ENCODE measurements around the gene ELL2. TPM values are rescaled to one million over a fixed set of nuclear protein-coding genes. Genes with fewer than 3 reads are reported as not detected.
"Not testable (repeated sequence)": the region's sequence is repeated elsewhere in the genome, so short reads cannot be mapped to it uniquely, and the experiment has no call there.

Gene ELL2
- total and polyA plus RNA-seq, 4 donors: 12.3 to 79.6 (median 49.0) TPM

DNA sequence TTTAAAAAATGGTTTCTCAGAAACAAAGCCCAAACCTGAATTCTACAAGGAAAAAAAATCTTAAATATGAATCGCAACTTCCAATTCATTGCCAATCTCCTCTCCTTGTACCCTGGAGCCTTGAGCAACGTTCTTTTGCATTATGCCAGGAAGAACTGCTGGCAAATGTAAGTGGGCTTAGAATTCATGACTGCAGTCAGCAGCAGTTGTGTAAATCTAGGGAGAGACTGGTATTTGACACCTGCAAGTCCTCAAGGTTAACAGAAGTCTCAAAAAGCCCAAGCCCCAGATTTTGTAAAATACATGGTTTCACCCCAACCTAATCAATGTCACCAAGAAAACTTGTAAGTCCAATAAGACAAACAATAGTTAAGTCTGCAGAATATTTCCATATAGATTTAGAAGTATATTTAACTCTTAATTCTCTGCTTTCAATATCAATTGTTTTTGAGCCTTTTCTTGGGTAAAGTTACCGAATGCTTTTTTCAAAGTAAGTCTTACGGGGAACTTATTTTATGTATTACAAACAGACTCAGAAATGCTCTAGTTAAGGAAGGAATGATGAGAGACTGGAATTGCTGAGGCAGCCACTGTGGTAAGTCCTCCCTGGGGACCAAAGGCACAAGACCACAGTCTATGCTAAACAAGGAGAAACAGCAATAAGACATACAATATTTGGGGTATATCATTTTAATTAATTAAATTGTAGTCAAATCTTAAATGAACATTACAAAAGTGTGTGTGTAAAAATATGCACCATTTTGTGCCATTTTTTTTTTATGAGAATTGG is 31.3 kb downstream of the ELL2 start:
- Histone ChIP-seq H3K9me3 (ENCODE audit: control insufficient read depth in 4 of 4, insufficient read depth in 3 of 4, low read length in 3 of 4) (no peaks in the 10 kb centered on the region), H3K27me3 (ENCODE audit: control insufficient read depth in 3 of 3, insufficient read depth in 3 of 3, low read length in 2 of 3) (no peaks in the 10 kb centered on the region), H3K4me1 (ENCODE audit: control insufficient read depth in 5 of 5, insufficient read depth in 5 of 5, low read length in 5 of 5) (peaks cover 0 to 11% (median 4%) of the 10 kb centered on the region in 5 donors), H3K9ac (ENCODE audit: insufficient read depth in 1 of 2, low read length in 2 of 2) (no peak overlapping the region), H3K36me3 (ENCODE audit: control insufficient read depth in 4 of 4, insufficient read depth in 4 of 4, low read length in 4 of 4) (peaks cover 0 to 8% (median 0%) of the 10 kb centered on the region in 4 donors), H3K27ac (ENCODE audit: low read depth in 1 of 2, low read length in 1 of 2) (no peak overlapping the region), H3K4me3 (no peak overlapping the region)
- 83 to 92% methylated on average over 4 of the region's 4 CpGs for WGBS, 2 donors
- DNase-seq: no peak
- TF ChIP-seq, protein P1, sequence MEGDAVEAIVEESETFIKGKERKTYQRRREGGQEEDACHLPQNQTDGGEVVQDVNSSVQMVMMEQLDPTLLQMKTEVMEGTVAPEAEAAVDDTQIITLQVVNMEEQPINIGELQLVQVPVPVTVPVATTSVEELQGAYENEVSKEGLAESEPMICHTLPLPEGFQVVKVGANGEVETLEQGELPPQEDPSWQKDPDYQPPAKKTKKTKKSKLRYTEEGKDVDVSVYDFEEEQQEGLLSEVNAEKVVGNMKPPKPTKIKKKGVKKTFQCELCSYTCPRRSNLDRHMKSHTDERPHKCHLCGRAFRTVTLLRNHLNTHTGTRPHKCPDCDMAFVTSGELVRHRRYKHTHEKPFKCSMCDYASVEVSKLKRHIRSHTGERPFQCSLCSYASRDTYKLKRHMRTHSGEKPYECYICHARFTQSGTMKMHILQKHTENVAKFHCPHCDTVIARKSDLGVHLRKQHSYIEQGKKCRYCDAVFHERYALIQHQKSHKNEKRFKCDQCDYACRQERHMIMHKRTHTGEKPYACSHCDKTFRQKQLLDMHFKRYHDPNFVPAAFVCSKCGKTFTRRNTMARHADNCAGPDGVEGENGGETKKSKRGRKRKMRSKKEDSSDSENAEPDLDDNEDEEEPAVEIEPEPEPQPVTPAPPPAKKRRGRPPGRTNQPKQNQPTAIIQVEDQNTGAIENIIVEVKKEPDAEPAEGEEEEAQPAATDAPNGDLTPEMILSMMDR (IDR thresholded peaks at IDR 0.05; ENCODE audit: control extremely low read depth, extremely low read depth): no peak
- ATAC-seq (ENCODE audit: insufficient read depth, low FRiP score): no peak

- Histone ChIP-seq H3K4me3 (no peak overlapping the region), H3K4me1 (ENCODE audit: control insufficient read depth in 5 of 5, insufficient read depth in 5 of 5, low read length in 5 of 5) (peaks cover 0 to 10% (median 4%) of the 10 kb centered on the region in 5 donors), H3K9ac (ENCODE audit: insufficient read depth in 1 of 2, low read length in 2 of 2) (no peak overlapping the region), H3K36me3 (ENCODE audit: control insufficient read depth in 4 of 4, insufficient read depth in 4 of 4, low read length in 4 of 4) (peaks cover 0 to 8% (median 0%) of the 10 kb centered on the region in 4 donors), H3K27ac (ENCODE audit: low read depth in 1 of 2, low read length in 1 of 2) (peak overlapping the region in 1 of 2 donors; percentile 2), H3K9me3 (ENCODE audit: control insufficient read depth in 4 of 4, insufficient read depth in 3 of 4, low read length in 3 of 4) (no peaks in the 10 kb centered on the region), H3K27me3 (ENCODE audit: control insufficient read depth in 3 of 3, insufficient read depth in 3 of 3, low read length in 2 of 3) (no peaks in the 10 kb centered on the region)
- ATAC-seq (ENCODE audit: insufficient read depth, low FRiP score) (no peak), DNase-seq (no peak)
- TF ChIP-seq, protein P1 (IDR thresholded peaks at IDR 0.05; ENCODE audit: control extremely low read depth, extremely low read depth): no peak
- WGBS, 2 donors: 94 to 98% methylated on average over 7 of the region's 7 CpGs
Measured at GRCh38 chr5:95928724-95929253, 32.9 kb downstream of the ELL2 start.

DNA sequence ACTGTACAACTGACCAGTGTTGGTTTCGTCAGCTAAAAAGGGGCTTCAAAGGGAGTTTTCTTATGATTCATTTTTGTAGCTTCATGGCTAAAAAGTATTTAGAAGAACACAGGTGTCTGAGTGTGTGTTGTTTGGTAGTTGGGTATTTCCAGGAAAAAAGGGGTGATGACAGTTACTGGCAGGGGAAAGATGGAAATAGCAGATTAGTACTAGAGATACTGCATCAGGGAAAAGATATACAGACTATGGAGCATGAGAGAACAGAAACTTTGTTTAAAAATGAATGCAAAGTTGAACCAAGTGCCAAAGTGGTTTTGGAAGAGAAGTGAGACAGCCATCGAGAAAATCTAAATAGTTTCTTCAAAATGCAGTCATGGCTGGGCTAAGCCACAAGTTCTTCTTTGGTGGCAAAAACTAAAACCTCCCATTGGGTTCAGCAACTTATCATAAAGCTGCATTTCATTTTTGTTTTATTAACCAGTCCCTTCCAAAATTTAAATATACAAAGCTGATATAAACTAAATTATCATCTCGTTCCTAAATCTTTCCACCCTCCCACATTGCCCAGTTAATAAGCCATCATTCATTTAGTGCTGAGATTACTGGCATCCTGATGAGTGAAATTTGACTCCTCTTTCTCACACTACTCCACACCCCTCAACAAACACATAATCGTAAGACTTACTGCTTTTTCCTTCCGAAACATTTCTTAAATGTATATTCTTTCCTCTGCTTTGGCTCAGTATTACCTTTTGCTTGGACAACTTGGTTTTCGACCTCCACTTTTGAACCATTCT is 33.5 kb downstream of the ELL2 start:
- Histone ChIP-seq H3K36me3 (ENCODE audit: control insufficient read depth in 4 of 4, insufficient read depth in 4 of 4, low read length in 4 of 4) (peaks cover 0 to 8% (median 0%) of the 10 kb centered on the region in 4 donors), H3K9me3 (ENCODE audit: control insufficient read depth in 4 of 4, insufficient read depth in 3 of 4, low read length in 3 of 4) (no peaks in the 10 kb centered on the region), H3K4me3 (no peak overlapping the region), H3K4me1 (ENCODE audit: control insufficient read depth in 5 of 5, insufficient read depth in 5 of 5, low read length in 5 of 5) (peaks cover 0 to 10% (median 4%) of the 10 kb centered on the region in 5 donors), H3K27me3 (ENCODE audit: control insufficient read depth in 3 of 3, insufficient read depth in 3 of 3, low read length in 2 of 3) (no peaks in the 10 kb centered on the region), H3K27ac (ENCODE audit: low read depth in 1 of 2, low read length in 1 of 2) (no peak overlapping the region), H3K9ac (ENCODE audit: insufficient read depth in 1 of 2, low read length in 2 of 2) (no peak overlapping the region)
- peak in 1 of 3 donors; percentile 16 for DNase-seq
- WGBS, 2 donors: 72 to 79% methylated on average over 6 of the region's 6 CpGs
- no peak for ATAC-seq (ENCODE audit: insufficient read depth, low FRiP score)
- TF ChIP-seq, protein P1 (IDR thresholded peaks at IDR 0.05; ENCODE audit: control extremely low read depth, extremely low read depth): no peak

DNA sequence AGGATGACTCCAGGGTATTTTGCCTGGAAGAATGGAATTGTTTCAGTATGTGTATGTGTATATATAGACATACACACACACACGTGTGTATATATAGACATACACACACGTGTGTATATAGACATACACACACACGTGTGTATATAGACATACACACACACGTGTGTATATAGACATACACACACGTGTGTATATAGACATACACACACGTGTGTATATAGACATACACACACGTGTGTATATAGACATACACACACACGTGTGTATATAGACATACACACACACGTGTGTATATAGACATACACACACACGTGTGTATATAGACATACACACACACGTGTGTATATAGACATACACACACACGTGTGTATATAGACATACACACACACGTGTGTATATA is 34.4 kb downstream of the ELL2 start:
- not testable (repeated sequence) for H3K36me3 ChIP-seq (ENCODE audit: control insufficient read depth in 4 of 4, insufficient read depth in 4 of 4, low read length in 4 of 4); H3K4me1 ChIP-seq (ENCODE audit: control insufficient read depth in 5 of 5, insufficient read depth in 5 of 5, low read length in 5 of 5); ATAC-seq (ENCODE audit: insufficient read depth, low FRiP score); H3K9me3 ChIP-seq (ENCODE audit: control insufficient read depth in 4 of 4, insufficient read depth in 3 of 4, low read length in 3 of 4); H3K4me3 ChIP-seq; H3K9ac ChIP-seq (ENCODE audit: insufficient read depth in 1 of 2, low read length in 2 of 2); H3K27me3 ChIP-seq (ENCODE audit: control insufficient read depth in 3 of 3, insufficient read depth in 3 of 3, low read length in 2 of 3); H3K27ac ChIP-seq (ENCODE audit: low read depth in 1 of 2, low read length in 1 of 2); DNase-seq
- 90 to 93% methylated on average over 10 to 13 of the region's 13 CpGs for WGBS, 2 donors
